ENCODE measurements around the gene NBPF20.
"Not testable (repeated sequence)": the region's sequence is repeated elsewhere in the genome, so short reads cannot be mapped to it uniquely, and the experiment has no call there.

NBPF20 gene

GRCh38 chr1:145424612-145425435 lies 579 bp downstream of the NBPF20 start:
- peak; percentile 35 for DNase-seq (ENCODE audit: low spot score)

- DNase-seq (ENCODE audit: low spot score): not testable (repeated sequence)
Observed at GRCh38 chr1:145415149-145415548, 10.3 kb downstream of the NBPF20 start.

GRCh38 chr1:145407266-145407665 lies 18.1 kb downstream of the NBPF20 start:
- not testable (repeated sequence) for DNase-seq (ENCODE audit: low spot score)

GRCh38 chr1:145404949-145405348 lies 20.5 kb downstream of the NBPF20 start:
- not testable (repeated sequence) for DNase-seq (ENCODE audit: low spot score)

GRCh38 chr1:145400701-145401100 lies 24.7 kb downstream of the NBPF20 start:
- not testable (repeated sequence) for DNase-seq (ENCODE audit: low spot score)

Data from AG08395 (cell line).